GM19023 (cell line): ENCODE data around the gene SMIM23.

ENCODE experiments used
- ATAC-seq: cut with Tn5 transposase; IDR thresholded peaks from one replicate; pipeline ENCODE4 v1.9.1; 2021; ENCODE audit warnings: mild to moderate bottlenecking, moderate library complexity; ENCODE audit not compliant: unreplicated experiment

The SMIM23 gene

GRCh38 chr5:171813813-171814490, 28.3 kb downstream of the SMIM23 start:
- no peak for ATAC-seq

- ATAC-seq, result no peak
Observed at GRCh38 chr5:171816666-171817065, 31.0 kb downstream of the SMIM23 start.

GRCh38 chr5:171820561-171820960, 34.9 kb downstream of the SMIM23 start:
- no peak for ATAC-seq

- no peak for ATAC-seq
Observed at GRCh38 chr5:171821286-171821685, 35.7 kb downstream of the SMIM23 start.

GRCh38 chr5:171823269-171823668, 37.7 kb downstream of the SMIM23 start:
- no peak for ATAC-seq

- no peak for ATAC-seq
Observed at GRCh38 chr5:171825051-171825450, 39.4 kb downstream of the SMIM23 start.

- no peak for ATAC-seq
Observed at GRCh38 chr5:171826132-171826531, 40.5 kb downstream of the SMIM23 start.

- no peak for ATAC-seq
Observed at GRCh38 chr5:171827162-171827561, 41.5 kb downstream of the SMIM23 start.

- ATAC-seq, result no peak
Observed at GRCh38 chr5:171830686-171831085, 45.1 kb downstream of the SMIM23 start.

GRCh38 chr5:171832775-171833174, 47.2 kb downstream of the SMIM23 start:
- no peak for ATAC-seq

- ATAC-seq, result no peak
Observed at GRCh38 chr5:171834461-171834860, 48.8 kb downstream of the SMIM23 start.

- ATAC-seq, result no peak
Observed at GRCh38 chr5:171835066-171835465, 49.4 kb downstream of the SMIM23 start.

- no peak for ATAC-seq
Observed at GRCh38 chr5:171837522-171837921, 51.9 kb downstream of the SMIM23 start.

- ATAC-seq, result no peak
Observed at GRCh38 chr5:171838066-171838465, 52.4 kb downstream of the SMIM23 start.

GRCh38 chr5:171839112-171839511, 53.5 kb downstream of the SMIM23 start:
- ATAC-seq, result no peak

- ATAC-seq, result no peak
Observed at GRCh38 chr5:171840066-171840465, 54.4 kb downstream of the SMIM23 start.
